Large intestine (tissue), 3 donors: ENCODE measurements around the gene SEPTIN10. TPM values are rescaled to one million over a fixed set of nuclear protein-coding genes. Genes with fewer than 3 reads are reported as not detected.
A peak's percentile ranks its signal among the peaks of the same experiment; 100 is the strongest.

Experiments used
- DNase-seq, 2 donors: peaks; one replicate each; pipeline versions ENCODE4 v3.0.0 to v3.0.0-alpha.2; 2013
- H3K27ac ChIP-seq: one replicate; pipeline ENCODE4 v1.5.1; 2013; ENCODE audit warnings: low read length
- H3K27me3 ChIP-seq: 2 replicates; pipeline ENCODE4 v1.6.1; 2013; ENCODE audit warnings: low read length; ENCODE audit not compliant: control insufficient read depth, insufficient read depth
- H3K36me3 ChIP-seq: 2 replicates; pipeline ENCODE4 v1.6.1; 2013; ENCODE audit warnings: low read length; ENCODE audit not compliant: control insufficient read depth, insufficient read depth
- H3K4me1 ChIP-seq: one replicate; pipeline ENCODE4 v1.6.1; 2013; ENCODE audit warnings: low read length; ENCODE audit not compliant: control insufficient read depth, insufficient read depth
- H3K4me3 ChIP-seq: one replicate; pipeline ENCODE4 v1.5.1; 2013; ENCODE audit warnings: low read length
- H3K9me3 ChIP-seq: one replicate; pipeline ENCODE4 v1.6.1; 2013; ENCODE audit warnings: mild to moderate bottlenecking, low read depth, low read length, moderate library complexity; ENCODE audit not compliant: control insufficient read depth
- WGBS: methylation state at CpG from one replicate; pipeline ENCODE4 v1.1.5; 2013; ENCODE audit warnings: low lambda C conversion rate; ENCODE audit not compliant: insufficient coverage; 5-methylcytosine and 5-hydroxymethylcytosine counted together
- polyA plus RNA-seq: library from polyadenylated mRNA; unstranded; fragments of 120-200 nt; gene quantifications from one replicate; pipeline ENCODE4 v1.2.1, GENCODE V29; 2013

Gene SEPTIN10
- polyA plus RNA-seq, 1 donor: 67.4 TPM

GRCh38 chr2:109523121-109523520 lies 90.6 kb downstream of the SEPTIN10 start:
- WGBS: no CpG with 5 or more reads among the region's 6 CpGs
- DNase-seq: no peak
- H3K9me3 ChIP-seq: no peaks in the 10 kb centered on the region
- no peak overlapping the region for H3K27ac ChIP-seq
- peaks cover 4% of the 10 kb centered on the region for H3K4me1 ChIP-seq
- no peak overlapping the region for H3K4me3 ChIP-seq
- H3K36me3 ChIP-seq: no peaks in the 10 kb centered on the region
- H3K27me3 ChIP-seq: no peaks in the 10 kb centered on the region

DNA sequence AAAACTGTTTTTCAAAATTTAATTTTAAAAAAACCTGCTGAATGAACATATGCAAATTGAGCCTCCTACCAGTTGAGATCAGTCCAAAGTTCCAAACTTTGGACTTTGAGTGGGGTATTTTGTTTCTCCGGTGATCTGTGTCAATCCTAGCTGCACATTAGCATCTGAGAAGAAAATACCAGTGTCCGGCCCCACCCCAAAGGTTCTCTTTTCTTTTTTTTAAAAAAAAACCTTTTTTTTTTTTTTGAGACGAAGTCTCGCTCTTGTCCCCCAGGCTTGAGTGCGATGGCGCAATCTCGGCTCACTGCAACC lies 91.7 kb downstream of the SEPTIN10 start:
- no peaks in the 10 kb centered on the region for H3K9me3 ChIP-seq
- DNase-seq: peak; percentile 35 to 70
- peaks cover 4% of the 10 kb centered on the region for H3K4me1 ChIP-seq
- no peaks in the 10 kb centered on the region for H3K36me3 ChIP-seq
- H3K27me3 ChIP-seq: no peaks in the 10 kb centered on the region
- no peak overlapping the region for H3K27ac ChIP-seq
- WGBS: no CpG with 5 or more reads among the region's 7 CpGs
- H3K4me3 ChIP-seq: no peak overlapping the region

- Histone ChIP-seq H3K27me3 (no peaks in the 10 kb centered on the region), H3K27ac (no peak overlapping the region), H3K36me3 (no peaks in the 10 kb centered on the region), H3K4me1 (peaks cover 4% of the 10 kb centered on the region), H3K9me3 (no peaks in the 10 kb centered on the region), H3K4me3 (no peak overlapping the region)
- no peak for DNase-seq
- WGBS: 0% methylated on average over 3 of the region's 20 CpGs
Observed at GRCh38 chr2:109521233-109522062, 92.3 kb downstream of the SEPTIN10 start.

GRCh38 chr2:109519513-109519912 lies 94.3 kb downstream of the SEPTIN10 start:
- no CpG with 5 or more reads among the region's 4 CpGs for WGBS
- Histone ChIP-seq H3K36me3 (no peaks in the 10 kb centered on the region), H3K4me1 (peaks cover 5% of the 10 kb centered on the region), H3K27ac (no peak overlapping the region), H3K27me3 (no peaks in the 10 kb centered on the region), H3K4me3 (no peak overlapping the region), H3K9me3 (no peaks in the 10 kb centered on the region)
- no peak for DNase-seq

GRCh38 chr2:109517118-109517889 lies 96.5 kb downstream of the SEPTIN10 start:
- DNase-seq: no peak
- no peaks in the 10 kb centered on the region for H3K9me3 ChIP-seq
- H3K27ac ChIP-seq: no peak overlapping the region
- H3K36me3 ChIP-seq: no peaks in the 10 kb centered on the region
- no CpG with 5 or more reads among the region's 26 CpGs for WGBS
- H3K4me1 ChIP-seq: peaks cover 9% of the 10 kb centered on the region
- no peak overlapping the region for H3K4me3 ChIP-seq
- H3K27me3 ChIP-seq: no peaks in the 10 kb centered on the region

GRCh38 chr2:109516445-109517117 lies 97.2 kb downstream of the SEPTIN10 start:
- H3K27me3 ChIP-seq: no peaks in the 10 kb centered on the region
- H3K27ac ChIP-seq: no peak overlapping the region
- 83% methylated on average over 2 of the region's 20 CpGs for WGBS

DNA sequence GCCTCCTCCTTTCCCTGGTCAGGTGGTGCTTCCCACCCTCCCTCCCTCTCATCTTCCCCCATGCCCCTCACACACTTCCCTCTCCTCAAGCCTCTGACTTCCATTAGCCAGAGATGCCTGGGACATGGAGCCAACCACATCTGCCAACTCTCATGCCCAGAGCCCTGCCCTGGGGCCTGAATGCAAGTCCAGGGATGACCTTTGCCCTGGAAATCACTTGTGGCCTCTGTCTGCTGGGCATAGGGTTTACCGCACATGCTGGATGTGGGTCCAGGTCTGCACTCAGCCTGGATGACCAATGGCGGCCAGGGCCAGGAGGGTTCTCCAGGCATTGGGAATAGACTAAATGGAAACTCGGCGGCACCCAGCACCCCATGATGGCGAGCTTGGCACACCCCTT lies 98.9 kb downstream of the SEPTIN10 start:
- WGBS: no CpG with 5 or more reads among the region's 5 CpGs
- Histone ChIP-seq H3K4me1 (peaks cover 5% of the 10 kb centered on the region), H3K4me3 (no peak overlapping the region), H3K27me3 (no peaks in the 10 kb centered on the region), H3K36me3 (no peaks in the 10 kb centered on the region), H3K9me3 (no peaks in the 10 kb centered on the region), H3K27ac (peak overlapping the region; percentile 42)
- DNase-seq: no peak

More at GRCh38 chr2:109516445-109517117, 97.2 kb downstream of the SEPTIN10 start:
- H3K4me3 ChIP-seq: no peak overlapping the region
- peak in 1 of 2 donors; percentile 69 for DNase-seq
- no peaks in the 10 kb centered on the region for H3K9me3 ChIP-seq
- no peaks in the 10 kb centered on the region for H3K36me3 ChIP-seq
- peaks cover 6% of the 10 kb centered on the region for H3K4me1 ChIP-seq

GRCh38 chr2:109513749-109514588 lies 99.8 kb downstream of the SEPTIN10 start:
- Histone ChIP-seq H3K4me1 (peaks cover 5% of the 10 kb centered on the region), H3K36me3 (no peaks in the 10 kb centered on the region), H3K9me3 (no peaks in the 10 kb centered on the region), H3K27me3 (no peaks in the 10 kb centered on the region), H3K4me3 (no peak overlapping the region), H3K27ac (peak overlapping the region; percentile 42)
- peak; percentile 33 to 49 for DNase-seq
- WGBS: no CpG with 5 or more reads among the region's 20 CpGs

DNA sequence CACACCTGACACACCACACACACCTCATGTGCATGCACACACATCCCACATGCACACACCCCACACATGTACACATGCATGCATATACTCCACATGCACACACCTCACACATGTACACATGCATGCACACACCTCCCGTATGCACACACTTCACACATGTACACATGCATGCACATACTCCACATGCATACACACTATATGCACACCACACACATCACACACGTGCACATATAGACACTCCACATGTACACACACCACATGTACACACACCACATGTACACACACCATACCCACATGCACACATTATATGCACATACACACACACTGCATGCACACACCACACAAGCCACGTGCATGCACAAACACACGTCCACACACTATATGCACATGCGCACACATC lies 100.5 kb downstream of the SEPTIN10 start:
- no peaks in the 10 kb centered on the region for H3K27me3 ChIP-seq
- H3K27ac ChIP-seq: no peak overlapping the region
- no peak overlapping the region for H3K4me3 ChIP-seq
- no peaks in the 10 kb centered on the region for H3K9me3 ChIP-seq
- DNase-seq: no peak
- H3K4me1 ChIP-seq: peaks cover 5% of the 10 kb centered on the region
- no peaks in the 10 kb centered on the region for H3K36me3 ChIP-seq
- no CpG with 5 or more reads among the region's 5 CpGs for WGBS

GRCh38 chr2:109512076-109512475 lies 101.7 kb downstream of the SEPTIN10 start:
- H3K4me3 ChIP-seq: no peak overlapping the region
- no peaks in the 10 kb centered on the region for H3K9me3 ChIP-seq
- no CpG with 5 or more reads among the region's 5 CpGs for WGBS
- H3K4me1 ChIP-seq: peaks cover 5% of the 10 kb centered on the region
- no peak for DNase-seq
- H3K27ac ChIP-seq: no peak overlapping the region
- no peaks in the 10 kb centered on the region for H3K36me3 ChIP-seq
- no peaks in the 10 kb centered on the region for H3K27me3 ChIP-seq
